ENCODE results near the gene LRPAP1.
"Not testable (repeated sequence)": the region's sequence is repeated elsewhere in the genome, so short reads cannot be mapped to it uniquely, and the experiment has no call there.

The LRPAP1 gene

DNA sequence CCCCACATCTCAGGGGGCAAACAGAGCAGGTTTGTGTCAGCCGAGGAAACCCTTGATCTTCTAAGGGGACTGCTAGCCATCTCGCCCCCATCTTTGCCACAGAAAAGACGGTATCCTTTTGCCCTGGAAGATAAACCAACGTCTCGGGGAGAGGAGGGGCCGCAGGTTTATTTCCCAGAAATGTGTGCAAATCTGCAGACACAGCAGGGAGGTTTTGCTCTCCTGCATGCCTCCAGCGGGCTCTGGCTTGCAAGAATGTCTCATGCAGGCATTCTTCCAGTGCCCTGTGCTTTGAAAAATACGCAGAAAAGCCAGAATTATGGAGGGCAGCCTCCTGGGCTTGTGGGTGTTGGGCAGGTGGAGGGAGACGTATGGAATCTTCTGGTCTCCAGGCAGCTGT is 42.6 kb upstream of the LRPAP1 start:
- not testable (repeated sequence) for ATAC-seq

DNA sequence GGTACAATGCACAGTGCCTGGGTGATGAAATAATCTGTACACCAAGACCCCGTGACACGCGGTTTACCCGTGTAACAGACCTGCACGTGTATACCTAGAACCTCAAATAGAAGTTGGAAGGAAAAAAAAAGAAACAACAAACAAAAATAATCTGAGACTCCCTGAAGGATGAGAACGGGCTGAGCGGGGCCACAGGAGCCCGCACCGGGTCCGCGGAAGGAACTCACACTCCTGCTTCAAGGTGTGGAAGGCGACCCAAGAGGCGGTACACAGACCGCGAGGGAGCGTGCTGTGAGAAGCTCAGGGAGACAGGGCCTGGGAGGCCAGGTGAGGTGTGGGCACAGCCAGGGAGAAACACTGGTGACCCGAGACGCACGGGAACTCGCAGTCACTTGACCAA is 42.1 kb upstream of the LRPAP1 start:
- ATAC-seq, result not testable (repeated sequence)

DNA sequence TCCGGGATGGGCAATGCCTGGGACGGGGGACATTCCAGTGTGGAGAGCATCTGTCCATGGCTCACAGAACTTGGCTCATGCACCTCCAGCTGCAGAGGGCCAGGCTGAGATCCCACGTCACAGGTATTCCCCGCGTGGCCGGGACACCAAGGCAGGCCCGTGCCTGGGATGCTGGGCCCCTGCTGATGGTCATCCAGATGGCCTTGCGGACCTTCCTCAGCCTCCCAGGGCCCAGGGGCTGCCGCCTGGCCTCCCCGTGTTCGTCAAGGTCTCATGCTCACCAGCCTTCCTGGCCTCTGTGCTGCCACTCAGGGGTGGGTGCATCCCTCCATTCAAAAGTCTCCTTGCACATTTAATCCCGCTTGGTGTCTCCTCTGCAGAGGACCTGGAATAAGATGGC is 40.9 kb upstream of the LRPAP1 start:
- no peak for ATAC-seq
- TF ChIP-seq ZC3H10 (CRISPR knock-in tag; IDR thresholded peaks at IDR 0.05), result no peak
- TF ChIP-seq RARB (CRISPR knock-in tag; IDR thresholded peaks at IDR 0.05), result no peak
- TF ChIP-seq, protein P1, sequence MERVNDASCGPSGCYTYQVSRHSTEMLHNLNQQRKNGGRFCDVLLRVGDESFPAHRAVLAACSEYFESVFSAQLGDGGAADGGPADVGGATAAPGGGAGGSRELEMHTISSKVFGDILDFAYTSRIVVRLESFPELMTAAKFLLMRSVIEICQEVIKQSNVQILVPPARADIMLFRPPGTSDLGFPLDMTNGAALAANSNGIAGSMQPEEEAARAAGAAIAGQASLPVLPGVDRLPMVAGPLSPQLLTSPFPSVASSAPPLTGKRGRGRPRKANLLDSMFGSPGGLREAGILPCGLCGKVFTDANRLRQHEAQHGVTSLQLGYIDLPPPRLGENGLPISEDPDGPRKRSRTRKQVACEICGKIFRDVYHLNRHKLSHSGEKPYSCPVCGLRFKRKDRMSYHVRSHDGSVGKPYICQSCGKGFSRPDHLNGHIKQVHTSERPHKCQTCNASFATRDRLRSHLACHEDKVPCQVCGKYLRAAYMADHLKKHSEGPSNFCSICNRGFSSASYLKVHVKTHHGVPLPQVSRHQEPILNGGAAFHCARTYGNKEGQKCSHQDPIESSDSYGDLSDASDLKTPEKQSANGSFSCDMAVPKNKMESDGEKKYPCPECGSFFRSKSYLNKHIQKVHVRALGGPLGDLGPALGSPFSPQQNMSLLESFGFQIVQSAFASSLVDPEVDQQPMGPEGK (CRISPR knock-in tag; IDR thresholded peaks at IDR 0.05; ENCODE audit: borderline replicate concordance), result no peak
- TF ChIP-seq ARNTL (CRISPR knock-in tag; IDR thresholded peaks at IDR 0.05; ENCODE audit: borderline replicate concordance, low read depth), result no peak
- no peak for TF ChIP-seq SNAI2 (CRISPR knock-in tag; IDR thresholded peaks at IDR 0.05)
- TF ChIP-seq, protein P2, sequence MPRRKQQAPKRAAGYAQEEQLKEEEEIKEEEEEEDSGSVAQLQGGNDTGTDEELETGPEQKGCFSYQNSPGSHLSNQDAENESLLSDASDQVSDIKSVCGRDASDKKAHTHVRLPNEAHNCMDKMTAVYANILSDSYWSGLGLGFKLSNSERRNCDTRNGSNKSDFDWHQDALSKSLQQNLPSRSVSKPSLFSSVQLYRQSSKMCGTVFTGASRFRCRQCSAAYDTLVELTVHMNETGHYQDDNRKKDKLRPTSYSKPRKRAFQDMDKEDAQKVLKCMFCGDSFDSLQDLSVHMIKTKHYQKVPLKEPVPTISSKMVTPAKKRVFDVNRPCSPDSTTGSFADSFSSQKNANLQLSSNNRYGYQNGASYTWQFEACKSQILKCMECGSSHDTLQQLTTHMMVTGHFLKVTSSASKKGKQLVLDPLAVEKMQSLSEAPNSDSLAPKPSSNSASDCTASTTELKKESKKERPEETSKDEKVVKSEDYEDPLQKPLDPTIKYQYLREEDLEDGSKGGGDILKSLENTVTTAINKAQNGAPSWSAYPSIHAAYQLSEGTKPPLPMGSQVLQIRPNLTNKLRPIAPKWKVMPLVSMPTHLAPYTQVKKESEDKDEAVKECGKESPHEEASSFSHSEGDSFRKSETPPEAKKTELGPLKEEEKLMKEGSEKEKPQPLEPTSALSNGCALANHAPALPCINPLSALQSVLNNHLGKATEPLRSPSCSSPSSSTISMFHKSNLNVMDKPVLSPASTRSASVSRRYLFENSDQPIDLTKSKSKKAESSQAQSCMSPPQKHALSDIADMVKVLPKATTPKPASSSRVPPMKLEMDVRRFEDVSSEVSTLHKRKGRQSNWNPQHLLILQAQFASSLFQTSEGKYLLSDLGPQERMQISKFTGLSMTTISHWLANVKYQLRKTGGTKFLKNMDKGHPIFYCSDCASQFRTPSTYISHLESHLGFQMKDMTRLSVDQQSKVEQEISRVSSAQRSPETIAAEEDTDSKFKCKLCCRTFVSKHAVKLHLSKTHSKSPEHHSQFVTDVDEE (CRISPR knock-in tag; IDR thresholded peaks at IDR 0.05), result no peak

DNA sequence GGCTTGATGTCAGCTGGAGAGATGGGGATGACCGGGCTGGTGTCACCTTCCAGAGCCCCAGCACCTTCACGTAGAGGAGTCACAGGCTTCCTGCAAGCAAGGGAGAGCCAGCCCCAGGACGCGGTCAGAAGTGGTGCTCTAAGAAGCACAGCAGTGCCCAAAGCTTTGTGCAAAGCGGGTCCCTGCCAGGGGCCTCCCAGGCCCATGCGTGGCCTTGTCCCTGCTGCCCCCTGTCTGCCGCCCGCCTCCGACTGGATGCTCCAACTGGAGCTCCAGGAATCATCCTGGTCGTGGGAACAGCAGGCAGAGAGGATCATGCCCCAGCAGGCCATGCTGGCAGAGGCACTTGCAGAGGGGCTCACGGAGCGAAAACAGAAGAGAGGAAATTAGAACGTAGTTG is 40.1 kb upstream of the LRPAP1 start:
- ATAC-seq, result no peak
- TF ChIP-seq, protein P1 (CRISPR knock-in tag; IDR thresholded peaks at IDR 0.05; ENCODE audit: borderline replicate concordance), result no peak
- TF ChIP-seq ZNF70 (CRISPR knock-in tag; IDR thresholded peaks at IDR 0.05), result no peak
- TF ChIP-seq SNAI2 (CRISPR knock-in tag; IDR thresholded peaks at IDR 0.05), result no peak
- TF ChIP-seq ZC3H10 (CRISPR knock-in tag; IDR thresholded peaks at IDR 0.05), result no peak
- TF ChIP-seq TCF4 (CRISPR knock-in tag; IDR thresholded peaks at IDR 0.05; ENCODE audit: borderline replicate concordance), result no peak
- TF ChIP-seq, protein P3, sequence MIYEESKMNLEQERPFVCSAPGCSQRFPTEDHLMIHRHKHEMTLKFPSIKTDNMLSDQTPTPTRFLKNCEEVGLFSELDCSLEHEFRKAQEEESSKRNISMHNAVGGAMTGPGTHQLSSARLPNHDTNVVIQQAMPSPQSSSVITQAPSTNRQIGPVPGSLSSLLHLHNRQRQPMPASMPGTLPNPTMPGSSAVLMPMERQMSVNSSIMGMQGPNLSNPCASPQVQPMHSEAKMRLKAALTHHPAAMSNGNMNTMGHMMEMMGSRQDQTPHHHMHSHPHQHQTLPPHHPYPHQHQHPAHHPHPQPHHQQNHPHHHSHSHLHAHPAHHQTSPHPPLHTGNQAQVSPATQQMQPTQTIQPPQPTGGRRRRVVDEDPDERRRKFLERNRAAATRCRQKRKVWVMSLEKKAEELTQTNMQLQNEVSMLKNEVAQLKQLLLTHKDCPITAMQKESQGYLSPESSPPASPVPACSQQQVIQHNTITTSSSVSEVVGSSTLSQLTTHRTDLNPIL (CRISPR knock-in tag; IDR thresholded peaks at IDR 0.05; ENCODE audit: low read depth), result no peak
- TF ChIP-seq ISL1 (CRISPR knock-in tag; IDR thresholded peaks at IDR 0.05), result no peak
- no peak for TF ChIP-seq RARB (CRISPR knock-in tag; IDR thresholded peaks at IDR 0.05)
- TF ChIP-seq ESRRG (CRISPR knock-in tag; IDR thresholded peaks at IDR 0.05), result no peak
- no peak for TF ChIP-seq OSR1 (CRISPR knock-in tag; IDR thresholded peaks at IDR 0.05)
- TF ChIP-seq, protein P4, sequence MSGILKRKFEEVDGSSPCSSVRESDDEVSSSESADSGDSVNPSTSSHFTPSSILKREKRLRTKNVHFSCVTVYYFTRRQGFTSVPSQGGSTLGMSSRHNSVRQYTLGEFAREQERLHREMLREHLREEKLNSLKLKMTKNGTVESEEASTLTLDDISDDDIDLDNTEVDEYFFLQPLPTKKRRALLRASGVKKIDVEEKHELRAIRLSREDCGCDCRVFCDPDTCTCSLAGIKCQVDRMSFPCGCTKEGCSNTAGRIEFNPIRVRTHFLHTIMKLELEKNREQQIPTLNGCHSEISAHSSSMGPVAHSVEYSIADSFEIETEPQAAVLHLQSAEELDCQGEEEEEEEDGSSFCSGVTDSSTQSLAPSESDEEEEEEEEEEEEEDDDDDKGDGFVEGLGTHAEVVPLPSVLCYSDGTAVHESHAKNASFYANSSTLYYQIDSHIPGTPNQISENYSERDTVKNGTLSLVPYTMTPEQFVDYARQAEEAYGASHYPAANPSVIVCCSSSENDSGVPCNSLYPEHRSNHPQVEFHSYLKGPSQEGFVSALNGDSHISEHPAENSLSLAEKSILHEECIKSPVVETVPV (CRISPR knock-in tag; IDR thresholded peaks at IDR 0.05), result no peak
- no peak for TF ChIP-seq CSDC2 (CRISPR knock-in tag; IDR thresholded peaks at IDR 0.05)
- TF ChIP-seq, protein P5, sequence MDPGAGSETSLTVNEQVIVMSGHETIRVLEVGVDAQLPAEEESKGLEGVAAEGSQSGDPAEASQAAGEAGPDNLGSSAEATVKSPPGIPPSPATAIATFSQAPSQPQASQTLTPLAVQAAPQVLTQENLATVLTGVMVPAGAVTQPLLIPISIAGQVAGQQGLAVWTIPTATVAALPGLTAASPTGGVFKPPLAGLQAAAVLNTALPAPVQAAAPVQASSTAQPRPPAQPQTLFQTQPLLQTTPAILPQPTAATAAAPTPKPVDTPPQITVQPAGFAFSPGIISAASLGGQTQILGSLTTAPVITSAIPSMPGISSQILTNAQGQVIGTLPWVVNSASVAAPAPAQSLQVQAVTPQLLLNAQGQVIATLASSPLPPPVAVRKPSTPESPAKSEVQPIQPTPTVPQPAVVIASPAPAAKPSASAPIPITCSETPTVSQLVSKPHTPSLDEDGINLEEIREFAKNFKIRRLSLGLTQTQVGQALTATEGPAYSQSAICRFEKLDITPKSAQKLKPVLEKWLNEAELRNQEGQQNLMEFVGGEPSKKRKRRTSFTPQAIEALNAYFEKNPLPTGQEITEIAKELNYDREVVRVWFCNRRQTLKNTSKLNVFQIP (CRISPR knock-in tag; IDR thresholded peaks at IDR 0.05; ENCODE audit: borderline replicate concordance, low read depth), result no peak
- no peak for TF ChIP-seq ZNF565 (CRISPR knock-in tag; conservative IDR thresholded peaks at IDR 0.05; ENCODE audit: low read depth)
- TF ChIP-seq BACH2 (CRISPR knock-in tag; IDR thresholded peaks at IDR 0.05; ENCODE audit: borderline replicate concordance), result no peak
- no peak for TF ChIP-seq ZNF8 (CRISPR knock-in tag; IDR thresholded peaks at IDR 0.05)
- no peak for TF ChIP-seq ZFP30 (CRISPR knock-in tag; IDR thresholded peaks at IDR 0.05)
- TF ChIP-seq PPARA (CRISPR knock-in tag; IDR thresholded peaks at IDR 0.05; ENCODE audit: borderline replicate concordance), result no peak
- no peak for TF ChIP-seq GLIS3 (CRISPR knock-in tag; IDR thresholded peaks at IDR 0.05)
- TF ChIP-seq, protein P2 (CRISPR knock-in tag; IDR thresholded peaks at IDR 0.05), result no peak
